ENCODE results near the gene L3MBTL3. TPM values are rescaled to one million over a fixed set of nuclear protein-coding genes. Genes with fewer than 3 reads are reported as not detected.

L3MBTL3 gene
- total RNA-seq, 1 experiment from 2014 or later: 31.5 TPM

DNA sequence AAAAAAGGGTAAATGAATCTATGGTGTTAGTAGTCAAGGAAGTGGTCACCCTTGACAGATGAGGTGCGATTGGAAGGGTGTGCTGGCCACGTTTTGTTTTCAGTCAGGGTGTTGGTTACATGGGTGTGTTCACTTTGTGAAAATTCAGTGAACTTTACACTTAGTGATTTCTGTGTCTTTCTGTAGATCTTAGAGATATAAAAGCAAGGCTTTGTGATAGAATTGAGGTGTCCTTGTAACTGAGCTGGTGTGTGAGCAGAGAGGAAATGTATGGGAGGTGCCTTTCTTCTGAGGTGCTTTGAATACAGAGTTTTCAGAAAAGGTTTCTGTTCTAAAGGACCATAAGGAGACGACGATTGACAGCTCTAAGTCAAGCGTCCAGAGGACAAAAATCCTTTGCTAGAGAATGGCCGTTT is 113.9 kb downstream of the L3MBTL3 start:
- no TSS peak for BruUV-seq (replicated peaks)
- no peaks in the 10 kb centered on the region for H3K27me3 ChIP-seq (ENCODE audit: insufficient read depth, low read length)

DNA sequence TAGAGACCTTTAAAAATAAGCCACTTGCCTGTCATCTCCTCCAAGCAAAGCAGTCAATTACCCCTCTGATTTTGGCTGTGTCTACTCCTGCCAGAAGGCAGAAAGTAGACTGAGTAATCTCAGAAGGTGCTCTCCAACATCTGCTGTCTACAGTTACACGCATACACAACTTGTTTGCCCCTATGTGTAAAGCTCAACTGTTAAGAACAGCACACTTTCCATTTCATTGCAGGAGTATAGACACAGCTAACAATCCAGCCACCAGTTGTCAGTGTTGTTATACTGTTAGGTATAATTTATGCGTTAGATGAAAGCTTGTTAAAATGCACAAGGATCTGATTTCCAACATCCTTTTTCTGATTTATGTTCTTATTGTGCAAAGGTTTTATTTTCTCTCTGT is 116.2 kb downstream of the L3MBTL3 start:
- TF ChIP-seq SP1 (IDR thresholded peaks at IDR 0.05; ENCODE audit: low read depth) (no peak), RAD21 (IDR thresholded peaks at IDR 0.05; ENCODE audit: low read depth) (0 out of 2 replicates have a peak, but pooled peaks have one; percentile 10)
- no peak overlapping the region for H3K27ac ChIP-seq (ENCODE audit: low read depth, low read length)
- H3K9me2 ChIP-seq (ENCODE audit: insufficient read depth): no peaks in the 10 kb centered on the region
- H3K4me2 ChIP-seq (ENCODE audit: low read length): no peak overlapping the region
- DNase-seq (ENCODE audit: low read depth, low spot score) (no peak), ATAC-seq (no peak)
- H3K9me3 ChIP-seq (ENCODE audit: control insufficient read depth in 1 of 2, insufficient read depth in 1 of 2, low read depth in 1 of 2, low read length in 2 of 2): no peaks in the 10 kb centered on the region
- ChIA-PET POLR2A (no interaction called here), CTCF (interaction anchor here (0.7 kb wide), 1 partner anchor 20 kb away, joined by 3 read pairs; no protein-coding TSS in a partner anchor), RAD21 (ENCODE audit: low non-redundant PET in 1 of 2, low total read pairs in 2 of 2, uncharacterized antibody in 2 of 2, unreplicated experiment in 2 of 2) (no interaction called here)
- H3K27me3 ChIP-seq (ENCODE audit: insufficient read depth, low read length): no peaks in the 10 kb centered on the region
- no peak overlapping the region for H2AFZ ChIP-seq (ENCODE audit: low read depth, low read length, poor library complexity, severe bottlenecking)
- intact Hi-C loops (cut with micrococcal nuclease): no loop called here
- BruUV-seq (replicated peaks): no TSS peak
- no peak overlapping the region for H3K9ac ChIP-seq (ENCODE audit: low read length)
- H3K36me3 ChIP-seq (ENCODE audit: control insufficient read depth in 1 of 2, insufficient read depth in 2 of 2, low read length in 2 of 2): peaks cover 0 to 11% of the 10 kb centered on the region in 2 experiments; a peak in 2 of 4 replicates
- H4K20me1 ChIP-seq (ENCODE audit: insufficient read depth): no peaks in the 10 kb centered on the region
- no peaks in the 10 kb centered on the region for H3K4me1 ChIP-seq (ENCODE audit: control insufficient read depth in 1 of 2, insufficient read depth in 2 of 2, low read length in 2 of 2)
- no peak overlapping the region for H3K4me3 ChIP-seq (replicated peaks in 1 of 2; ENCODE audit: low read depth in 1 of 2, low read length in 2 of 2)
- H3K79me2 ChIP-seq (ENCODE audit: insufficient read depth, low read length): no peaks in the 10 kb centered on the region

More for the DNA sequence above, 113.9 kb downstream of the L3MBTL3 start:
- no peak for DNase-seq (ENCODE audit: low read depth, low spot score)
- peaks cover 0 to 6% of the 10 kb centered on the region in 2 experiments; a peak in 1 of 4 replicates for H3K36me3 ChIP-seq (ENCODE audit: control insufficient read depth in 1 of 2, insufficient read depth in 2 of 2, low read length in 2 of 2)
- intact Hi-C loops (cut with micrococcal nuclease): no loop called here
- ChIA-PET RAD21 (ENCODE audit: low non-redundant PET in 1 of 2, low total read pairs in 2 of 2, uncharacterized antibody in 2 of 2, unreplicated experiment in 2 of 2) (no interaction called here), CTCF (no interaction called here), POLR2A (no interaction called here)
- no peaks in the 10 kb centered on the region for H3K4me1 ChIP-seq (ENCODE audit: control insufficient read depth in 1 of 2, insufficient read depth in 2 of 2, low read length in 2 of 2)
- no peak overlapping the region for H3K27ac ChIP-seq (ENCODE audit: low read depth, low read length)
- H3K9ac ChIP-seq (ENCODE audit: low read length): no peak overlapping the region
- H4K20me1 ChIP-seq (ENCODE audit: insufficient read depth): no peaks in the 10 kb centered on the region
- no peak overlapping the region for H2AFZ ChIP-seq (ENCODE audit: low read depth, low read length, poor library complexity, severe bottlenecking)
- H3K9me3 ChIP-seq (ENCODE audit: control insufficient read depth in 1 of 2, insufficient read depth in 1 of 2, low read depth in 1 of 2, low read length in 2 of 2): no peaks in the 10 kb centered on the region
- ATAC-seq: no peak
- H3K79me2 ChIP-seq (ENCODE audit: insufficient read depth, low read length): no peaks in the 10 kb centered on the region
- H3K4me2 ChIP-seq (ENCODE audit: low read length): no peak overlapping the region
- H3K9me2 ChIP-seq (ENCODE audit: insufficient read depth): no peaks in the 10 kb centered on the region
- TF ChIP-seq EGR1 (IDR thresholded peaks at IDR 0.05; ENCODE audit: low read depth): no peak
- TF ChIP-seq POLR2AphosphoS5 (IDR thresholded peaks at IDR 0.05; ENCODE audit: low read depth, low read length): no peak
- TF ChIP-seq, protein P1, sequence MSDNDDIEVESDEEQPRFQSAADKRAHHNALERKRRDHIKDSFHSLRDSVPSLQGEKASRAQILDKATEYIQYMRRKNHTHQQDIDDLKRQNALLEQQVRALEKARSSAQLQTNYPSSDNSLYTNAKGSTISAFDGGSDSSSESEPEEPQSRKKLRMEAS (IDR thresholded peaks at IDR 0.05): no peak
- TF ChIP-seq, protein P2, sequence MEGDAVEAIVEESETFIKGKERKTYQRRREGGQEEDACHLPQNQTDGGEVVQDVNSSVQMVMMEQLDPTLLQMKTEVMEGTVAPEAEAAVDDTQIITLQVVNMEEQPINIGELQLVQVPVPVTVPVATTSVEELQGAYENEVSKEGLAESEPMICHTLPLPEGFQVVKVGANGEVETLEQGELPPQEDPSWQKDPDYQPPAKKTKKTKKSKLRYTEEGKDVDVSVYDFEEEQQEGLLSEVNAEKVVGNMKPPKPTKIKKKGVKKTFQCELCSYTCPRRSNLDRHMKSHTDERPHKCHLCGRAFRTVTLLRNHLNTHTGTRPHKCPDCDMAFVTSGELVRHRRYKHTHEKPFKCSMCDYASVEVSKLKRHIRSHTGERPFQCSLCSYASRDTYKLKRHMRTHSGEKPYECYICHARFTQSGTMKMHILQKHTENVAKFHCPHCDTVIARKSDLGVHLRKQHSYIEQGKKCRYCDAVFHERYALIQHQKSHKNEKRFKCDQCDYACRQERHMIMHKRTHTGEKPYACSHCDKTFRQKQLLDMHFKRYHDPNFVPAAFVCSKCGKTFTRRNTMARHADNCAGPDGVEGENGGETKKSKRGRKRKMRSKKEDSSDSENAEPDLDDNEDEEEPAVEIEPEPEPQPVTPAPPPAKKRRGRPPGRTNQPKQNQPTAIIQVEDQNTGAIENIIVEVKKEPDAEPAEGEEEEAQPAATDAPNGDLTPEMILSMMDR (IDR thresholded peaks at IDR 0.05 in 2 of 3, conservative IDR thresholded peaks at IDR 0.05 in 1 of 3; ENCODE audit: borderline replicate concordance in 1 of 3, insufficient read depth in 1 of 3, low read depth in 2 of 3, low read length in 2 of 3): no peak
- TF ChIP-seq EZH2phosphoT487 (IDR thresholded peaks at IDR 0.05; ENCODE audit: borderline replicate concordance): no peak
- no peak for TF ChIP-seq POLR2A (IDR thresholded peaks at IDR 0.05; ENCODE audit: borderline replicate concordance, extremely low read depth, insufficient read depth, insufficient read length)
- no peak for TF ChIP-seq RAD21 (IDR thresholded peaks at IDR 0.05; ENCODE audit: low read depth)
- TF ChIP-seq TCF7L2 (IDR thresholded peaks at IDR 0.05; ENCODE audit: borderline replicate concordance, extremely low read depth, insufficient read depth, insufficient read length): no peak
- no peak for TF ChIP-seq ZFX (IDR thresholded peaks at IDR 0.05)
- H3K4me3 ChIP-seq (replicated peaks in 1 of 2; ENCODE audit: low read depth in 1 of 2, low read length in 2 of 2): no peak overlapping the region

Data from HCT116 (cell line).